GM21360 (cell line): ENCODE results near the gene ZNF423.

ENCODE experiments used
- ATAC-seq: cut with Tn5 transposase; IDR thresholded peaks from one replicate; pipeline ENCODE4 v1.9.1; 2021; ENCODE audit warnings: mild to moderate bottlenecking, moderate library complexity; ENCODE audit not compliant: unreplicated experiment

ZNF423 gene

DNA sequence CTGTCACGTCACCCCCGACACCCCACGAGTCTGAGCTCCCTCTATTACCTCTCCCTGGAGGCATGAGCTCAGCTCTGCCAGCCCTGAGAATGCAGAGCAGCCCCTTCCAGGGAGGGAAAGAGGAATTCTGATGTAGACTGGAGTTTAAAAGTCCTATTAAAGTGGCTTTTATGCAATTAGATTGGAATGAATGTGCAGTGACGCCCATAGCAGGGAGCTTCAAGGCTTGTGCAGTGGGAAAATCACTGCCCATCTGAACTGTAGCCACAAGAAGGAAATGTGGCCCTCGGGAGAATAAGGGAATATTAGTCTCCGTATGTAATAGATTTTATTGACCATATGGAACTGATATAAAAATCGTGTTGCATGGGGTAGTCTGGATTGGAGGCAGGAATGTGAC lies 66.9 kb downstream of the ZNF423 start:
- no peak for ATAC-seq

GRCh38 chr16:49788572-49788971 lies 67.3 kb downstream of the ZNF423 start:
- ATAC-seq: no peak

GRCh38 chr16:49786926-49787557 lies 68.9 kb downstream of the ZNF423 start:
- ATAC-seq: no peak

DNA sequence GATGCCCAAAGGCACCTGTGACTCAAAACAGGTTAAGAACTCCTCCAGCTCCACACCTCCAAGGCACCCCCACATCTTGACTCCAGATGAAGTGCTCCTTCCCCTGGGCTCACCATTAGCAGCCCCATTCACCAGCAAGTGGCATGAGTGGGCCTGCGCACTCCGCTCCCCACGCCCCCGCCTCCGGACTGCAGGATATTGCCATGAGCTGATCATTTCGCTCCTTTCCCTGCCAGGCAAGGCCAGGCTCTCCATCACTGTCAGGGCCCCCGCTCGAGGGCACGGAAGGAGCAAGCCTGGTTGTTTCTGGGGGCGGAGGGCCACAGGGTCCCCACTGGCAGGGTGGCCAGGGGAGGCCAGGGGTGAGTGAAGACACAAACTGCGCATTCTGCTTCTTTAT lies 69.9 kb downstream of the ZNF423 start:
- ATAC-seq: no peak

DNA sequence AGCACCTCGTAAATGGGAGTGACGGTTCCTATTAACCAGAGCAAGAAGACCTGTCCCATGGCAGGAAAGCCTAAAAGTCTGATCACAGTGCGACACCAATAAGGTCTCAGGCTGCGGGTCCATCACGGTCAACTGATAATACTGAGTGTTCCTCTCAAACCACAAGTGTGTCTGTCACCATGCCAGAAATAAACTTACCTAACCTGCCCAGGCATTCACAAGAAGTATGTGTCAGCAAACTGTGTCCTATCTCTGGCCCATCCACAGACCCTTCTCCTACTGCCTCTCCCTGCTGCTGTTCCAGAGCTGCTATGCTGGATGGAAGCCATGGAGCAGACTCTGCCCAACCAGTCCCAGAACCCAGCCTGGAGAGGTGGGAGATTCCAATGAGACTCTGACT lies 73.5 kb downstream of the ZNF423 start:
- ATAC-seq: no peak

DNA sequence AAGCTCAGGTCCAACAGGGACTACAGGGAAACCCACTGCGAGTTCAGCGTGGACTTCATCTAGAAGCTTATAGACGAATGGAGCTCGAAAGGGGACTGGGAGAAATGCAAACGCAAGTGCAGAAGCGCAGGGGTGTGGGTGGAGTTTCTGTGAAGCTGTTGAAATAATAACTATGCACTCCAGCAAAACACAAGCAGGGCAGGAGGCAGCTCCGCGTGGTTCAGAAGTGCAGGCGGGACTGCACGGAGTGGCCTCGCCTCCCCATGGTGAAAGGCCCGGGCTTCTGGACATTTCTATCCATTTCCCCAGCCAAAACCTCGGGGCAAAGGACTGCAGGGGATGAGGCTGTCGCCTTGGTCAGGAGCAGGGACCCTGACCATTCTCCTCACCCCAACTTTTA lies 74.5 kb downstream of the ZNF423 start:
- ATAC-seq: no peak

GRCh38 chr16:49780433-49780832 lies 75.5 kb downstream of the ZNF423 start:
- ATAC-seq: no peak

GRCh38 chr16:49779979-49780378 lies 75.9 kb downstream of the ZNF423 start:
- no peak for ATAC-seq

DNA sequence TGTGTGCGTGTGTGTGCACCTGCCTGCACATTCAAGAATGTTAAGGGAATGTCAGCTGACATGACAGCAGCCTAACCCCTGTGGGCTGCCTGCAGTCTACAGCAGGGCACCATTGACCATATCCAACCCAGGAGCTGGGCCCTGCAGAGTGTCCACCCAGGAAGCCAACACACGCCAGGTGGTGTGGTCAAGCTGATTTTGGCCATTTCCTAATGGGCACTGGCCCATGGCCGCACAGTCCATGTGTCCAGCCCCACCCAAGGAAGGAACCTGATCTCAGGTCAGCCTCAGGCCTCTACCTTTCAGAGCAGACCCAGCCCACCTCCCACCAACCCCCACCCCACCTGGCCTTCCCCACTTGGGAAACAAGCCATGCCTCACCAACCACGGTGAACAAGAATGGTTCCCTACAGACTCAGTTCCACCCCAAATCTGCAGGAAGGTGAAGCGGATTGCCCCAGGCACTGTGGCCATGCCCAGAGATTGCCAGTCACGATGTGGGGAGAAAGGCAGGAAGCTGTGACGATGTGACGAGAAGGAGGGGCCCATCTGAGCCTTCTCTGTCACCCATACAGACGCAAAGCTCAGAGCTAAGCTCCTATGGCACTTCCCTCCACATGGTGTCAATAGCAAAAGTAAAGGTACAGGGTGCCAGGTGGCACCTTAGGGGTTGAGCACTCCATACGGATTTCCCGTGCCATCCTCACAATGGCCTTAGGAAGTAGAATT lies 77.5 kb downstream of the ZNF423 start:
- ATAC-seq: no peak

- no peak for ATAC-seq
These were observed 79.2 kb downstream of the ZNF423 start for GRCh38 chr16:49776734-49777133.

- ATAC-seq: no peak
These were observed 79.8 kb downstream of the ZNF423 start for GRCh38 chr16:49776085-49776595.

DNA sequence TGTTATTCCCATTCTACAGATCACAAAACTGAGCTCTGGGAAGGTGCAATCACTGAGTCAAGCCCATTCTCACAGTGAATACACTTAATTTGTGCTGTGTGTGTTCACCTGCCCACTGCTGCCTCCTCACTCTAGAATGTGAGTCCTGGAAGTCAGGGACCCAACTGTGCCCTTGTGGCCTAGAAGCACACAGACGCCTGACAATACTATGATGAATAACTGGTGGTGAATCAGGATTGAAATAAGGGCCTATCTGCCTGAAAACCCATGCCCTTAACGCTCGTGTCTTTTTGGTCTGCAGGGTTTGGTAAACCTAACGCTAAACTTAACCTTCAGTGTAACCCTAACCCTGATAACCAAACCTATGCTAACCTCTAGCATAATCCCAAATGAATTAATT lies 80.3 kb downstream of the ZNF423 start:
- no peak for ATAC-seq

GRCh38 chr16:49775018-49775417 lies 80.9 kb downstream of the ZNF423 start:
- ATAC-seq: no peak

DNA sequence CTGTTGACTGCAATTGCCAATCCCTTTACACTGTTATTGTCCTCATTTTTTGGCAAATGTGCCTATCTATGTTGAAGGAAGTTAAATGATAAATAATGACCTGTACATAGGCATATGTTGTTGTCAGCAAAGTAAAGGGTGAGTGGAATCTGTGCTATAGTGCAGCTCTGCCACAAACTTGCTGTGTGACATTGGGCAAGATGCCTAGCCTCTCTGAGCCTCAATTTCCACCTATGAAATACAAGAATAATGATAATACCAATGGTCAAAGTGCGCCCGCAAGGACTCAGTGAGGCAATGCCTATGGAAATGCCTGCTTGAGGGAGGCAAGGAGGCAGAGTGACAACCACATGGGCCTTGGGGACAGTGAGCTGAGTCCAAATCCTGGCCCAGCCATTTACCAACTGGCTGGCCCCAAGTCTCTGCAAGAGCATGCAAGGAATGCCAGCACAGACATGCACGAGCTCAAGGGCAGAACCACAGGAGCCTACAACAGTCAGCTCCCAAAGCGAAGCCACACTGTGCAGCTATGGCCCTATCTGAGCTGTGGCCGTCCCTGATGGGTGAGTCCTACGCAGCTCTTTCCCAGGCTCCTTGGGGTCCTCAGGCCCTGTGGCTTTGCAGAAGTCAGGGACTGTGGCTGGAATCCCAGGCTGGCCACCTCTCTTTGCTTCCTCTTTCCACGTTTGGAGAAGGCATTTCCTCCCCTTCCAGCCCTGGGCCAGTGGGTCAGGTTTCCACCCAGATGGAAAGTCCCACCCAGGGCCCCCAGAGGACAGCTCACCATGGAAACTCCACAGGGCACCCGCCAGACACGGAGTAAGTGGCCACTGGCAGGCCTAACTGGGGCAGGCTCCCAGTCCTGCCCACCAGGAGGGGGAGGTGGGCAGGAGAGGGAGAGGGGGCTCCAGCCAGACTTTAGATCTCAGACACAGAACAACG lies 82.1 kb downstream of the ZNF423 start:
- no peak for ATAC-seq

GRCh38 chr16:49767998-49768397 lies 87.9 kb downstream of the ZNF423 start:
- no peak for ATAC-seq

DNA sequence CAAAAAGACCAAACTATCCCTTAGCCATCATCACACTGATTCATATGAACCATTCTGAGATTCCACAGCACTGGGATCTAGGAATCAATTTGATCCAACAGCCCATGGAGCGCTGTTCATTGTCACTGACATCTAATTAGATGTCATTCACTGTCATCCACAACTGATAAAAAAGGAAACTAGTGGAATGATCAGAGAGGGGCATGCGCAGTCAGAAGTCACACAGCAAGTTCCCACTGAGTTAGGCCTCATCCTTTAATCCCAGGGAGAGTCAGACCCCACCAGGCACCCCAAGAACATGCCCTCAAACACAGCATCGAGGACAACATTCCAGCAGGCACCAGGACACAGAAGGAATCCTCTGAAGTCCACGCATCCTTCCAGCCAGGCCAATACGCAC lies 88.5 kb downstream of the ZNF423 start:
- ATAC-seq: no peak

DNA sequence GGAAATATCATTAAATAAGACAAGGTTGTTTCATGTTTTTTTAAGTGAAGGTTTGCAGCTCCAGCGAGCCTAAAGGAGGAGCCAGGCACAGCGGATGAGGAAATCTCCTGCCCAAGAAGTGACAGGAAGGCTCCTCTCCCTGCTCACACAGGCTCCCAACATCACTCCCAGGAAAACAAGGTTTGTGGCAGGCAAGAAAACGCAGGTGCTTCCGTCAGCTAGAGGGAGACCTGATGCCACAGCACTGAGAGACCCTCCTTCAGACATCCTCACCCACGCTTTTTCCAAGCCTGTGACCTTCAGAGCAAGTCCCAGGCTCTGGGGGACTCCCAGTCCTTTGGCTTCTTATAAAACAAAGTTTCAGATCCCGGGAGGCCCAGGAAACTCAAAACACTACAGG lies 89.7 kb downstream of the ZNF423 start:
- ATAC-seq: no peak

DNA sequence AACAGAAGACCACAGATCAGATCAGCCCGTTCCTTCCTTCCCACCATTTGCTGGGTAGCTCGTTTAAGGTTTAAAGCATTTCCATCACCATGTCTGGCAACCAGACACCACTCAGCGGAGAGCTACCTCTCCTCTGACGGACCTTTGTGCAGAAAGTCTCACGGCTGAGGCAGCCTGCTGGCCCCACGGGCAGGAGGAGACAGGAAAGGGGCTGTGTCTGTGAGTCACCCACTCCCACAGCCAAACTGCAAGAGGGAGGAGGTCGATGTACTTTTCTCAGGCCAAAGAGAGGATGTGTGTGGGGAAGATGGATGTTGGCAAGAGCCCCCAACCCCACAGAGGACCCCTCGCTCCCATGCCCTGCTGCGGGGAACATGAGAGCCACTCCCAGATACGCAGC lies 92.1 kb downstream of the ZNF423 start:
- ATAC-seq: no peak

DNA sequence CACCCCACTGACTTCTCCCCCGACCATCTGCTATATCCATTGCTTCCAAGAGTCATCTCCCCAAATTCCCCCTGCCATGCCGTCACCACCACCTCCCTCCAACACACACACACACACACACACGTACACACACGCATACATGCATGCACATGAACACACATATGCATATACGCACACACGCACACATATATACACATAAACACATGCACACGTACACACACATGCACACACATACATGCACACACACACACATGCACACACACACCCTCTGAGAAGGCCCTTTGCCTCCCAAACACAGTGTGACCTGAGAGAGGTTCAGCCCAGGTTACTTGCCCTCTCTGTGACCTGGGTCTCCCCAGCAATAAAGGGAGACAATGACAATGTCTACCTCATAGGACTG lies 95.1 kb downstream of the ZNF423 start:
- no peak for ATAC-seq

- ATAC-seq: no peak
These were observed 98.3 kb downstream of the ZNF423 start for GRCh38 chr16:49757559-49758069.
